HG02852 (cell line): ENCODE measurements around the gene LAMC2.
"Not testable (repeated sequence)": the region's sequence is repeated elsewhere in the genome, so short reads cannot be mapped to it uniquely, and the experiment has no call there.

Source experiments
- ATAC-seq: cut with Tn5 transposase; IDR thresholded peaks from one replicate; pipeline ENCODE4 v1.9.1; 2021; ENCODE audit warnings: mild to moderate bottlenecking, moderate library complexity; ENCODE audit not compliant: unreplicated experiment

Gene LAMC2

GRCh38 chr1:183255073-183255472, 69.0 kb downstream of the LAMC2 start:
- no peak for ATAC-seq

GRCh38 chr1:183259924-183260323, 73.9 kb downstream of the LAMC2 start:
- ATAC-seq: no peak

DNA sequence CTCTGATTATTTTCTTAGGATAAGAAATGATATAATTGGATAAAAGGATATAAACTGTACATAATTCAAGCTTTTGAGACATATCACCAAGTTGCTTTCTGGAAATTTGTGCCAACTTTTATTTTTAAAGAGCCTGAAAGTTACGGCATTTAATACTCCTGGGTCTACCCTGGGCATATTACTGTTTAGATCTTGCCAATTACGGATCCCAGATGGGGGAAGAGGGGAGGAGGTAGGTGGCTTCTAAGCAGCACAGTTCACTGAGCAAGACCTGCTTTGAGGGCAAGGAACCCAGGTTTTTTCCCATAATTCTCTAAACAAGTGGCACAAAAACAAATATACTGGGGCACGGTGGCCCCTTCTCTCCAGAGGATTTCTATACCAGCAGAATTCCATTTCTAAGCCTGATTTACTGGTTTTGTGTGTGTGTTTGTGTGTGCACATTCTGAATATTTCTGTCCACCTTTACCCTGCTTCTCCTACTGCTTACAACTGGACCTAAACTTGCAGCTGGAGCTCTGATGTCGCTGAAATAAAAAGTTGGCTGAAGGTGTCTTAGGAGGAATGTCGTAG, 76.7 kb downstream of the LAMC2 start:
- no peak for ATAC-seq

DNA sequence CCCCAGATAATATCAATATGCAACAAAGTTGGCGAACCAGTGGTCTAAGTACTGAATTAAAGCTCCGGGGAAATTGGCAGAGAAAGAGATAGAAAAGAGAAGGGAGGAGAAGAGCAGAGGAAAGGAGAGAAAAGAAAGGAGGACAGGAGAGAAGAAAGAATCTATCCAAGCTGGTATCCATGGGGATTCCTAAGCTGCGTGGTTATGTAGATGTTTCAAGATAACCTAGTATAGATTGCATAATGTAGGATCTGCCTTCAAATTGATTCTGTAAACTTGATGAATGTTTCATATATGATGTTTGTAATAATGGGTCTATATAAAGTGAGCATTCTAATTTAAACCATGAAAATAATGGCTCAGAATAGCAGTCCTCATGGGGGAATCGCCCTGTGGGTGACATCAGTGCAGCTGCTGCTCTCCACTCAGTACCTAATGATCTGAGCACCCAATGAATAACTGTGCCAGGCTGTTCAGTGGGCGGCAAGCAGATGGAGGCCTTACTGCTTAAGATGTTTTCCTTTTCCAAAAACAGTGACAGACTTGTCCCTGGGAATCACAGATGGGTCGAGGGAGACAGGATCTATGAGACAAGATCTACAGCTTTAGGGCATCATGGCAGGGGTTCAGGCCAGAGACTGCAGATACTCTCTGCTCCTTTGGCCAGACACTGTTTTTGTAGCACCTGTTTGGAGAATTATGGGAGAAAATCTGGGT, 78.0 kb downstream of the LAMC2 start:
- ATAC-seq: no peak

- no peak for ATAC-seq
Observed at GRCh38 chr1:183267646-183268431, 81.8 kb downstream of the LAMC2 start.

DNA sequence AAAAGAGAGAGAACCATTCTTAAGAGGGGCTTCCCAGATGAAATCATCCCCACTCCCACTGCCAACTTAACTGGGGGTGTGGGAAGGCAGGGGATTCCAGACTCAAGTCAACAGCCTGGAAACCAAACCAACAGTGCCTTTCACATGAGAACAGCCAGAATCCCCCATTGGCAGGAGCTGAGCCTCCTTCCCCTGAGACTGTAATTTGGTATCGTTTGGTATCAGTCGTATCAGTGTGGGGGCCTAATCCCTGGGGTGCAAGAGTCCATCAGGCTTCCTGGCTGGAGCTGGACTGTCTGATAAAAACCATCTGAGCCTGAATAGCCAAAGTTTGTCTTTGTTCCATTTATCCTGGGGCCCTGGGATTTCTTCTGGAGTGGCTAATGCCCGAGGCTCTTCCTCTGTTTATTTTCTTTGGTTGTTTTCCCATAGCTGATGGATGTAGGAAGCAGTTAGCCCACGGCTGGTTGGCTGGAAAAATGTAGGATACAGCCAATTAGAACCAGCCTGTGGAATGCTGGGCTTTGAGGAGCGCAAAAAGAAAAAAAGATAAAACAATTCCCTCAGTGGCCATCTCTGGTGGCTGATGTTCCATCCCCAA, 84.6 kb downstream of the LAMC2 start:
- no peak for ATAC-seq

DNA sequence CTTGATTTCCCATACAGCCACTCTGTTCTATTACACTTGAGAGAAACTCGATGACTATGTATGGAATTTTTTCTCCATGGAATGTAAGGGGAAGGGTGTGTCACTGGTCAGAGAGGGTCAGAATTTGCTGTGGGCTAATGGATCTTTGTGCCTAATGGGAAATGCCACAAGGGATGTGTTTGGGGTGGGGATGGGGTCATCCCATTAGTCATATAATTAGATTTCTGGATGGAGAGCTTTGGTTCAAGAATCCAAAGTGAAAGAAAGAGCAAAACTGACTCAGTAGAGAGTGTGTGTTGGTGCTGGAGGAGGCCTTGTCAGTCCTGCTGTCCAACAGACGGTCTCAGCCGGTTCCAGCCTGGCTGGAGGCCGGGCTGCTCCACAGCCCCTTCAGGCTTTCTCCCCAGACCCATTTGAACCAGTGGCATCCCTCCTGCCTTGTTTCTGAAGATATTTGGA, 86.4 kb downstream of the LAMC2 start:
- no peak for ATAC-seq

GRCh38 chr1:183273300-183273699, 87.2 kb downstream of the LAMC2 start:
- ATAC-seq: no peak

GRCh38 chr1:183273984-183274383, 87.9 kb downstream of the LAMC2 start:
- ATAC-seq: not testable (repeated sequence)

DNA sequence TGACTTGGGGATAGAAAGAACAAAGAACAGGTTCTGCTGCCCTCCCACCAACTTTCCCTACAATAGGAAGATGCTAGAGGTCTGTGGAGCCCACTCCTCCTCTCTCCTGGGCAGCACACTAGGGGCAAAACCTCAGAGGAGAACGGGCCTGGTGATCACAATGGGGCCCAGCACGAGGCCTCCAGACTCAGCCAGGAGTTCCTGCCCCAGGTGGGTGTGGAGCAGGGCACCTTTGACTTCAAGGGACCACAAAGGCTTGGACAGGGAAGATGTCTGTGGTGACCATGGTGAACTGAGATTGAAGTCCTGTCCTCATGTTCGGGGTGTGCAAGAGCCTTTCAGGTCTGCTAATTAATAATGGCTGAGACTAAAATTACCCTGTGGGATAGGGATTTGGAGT, 88.8 kb downstream of the LAMC2 start:
- ATAC-seq: no peak

DNA sequence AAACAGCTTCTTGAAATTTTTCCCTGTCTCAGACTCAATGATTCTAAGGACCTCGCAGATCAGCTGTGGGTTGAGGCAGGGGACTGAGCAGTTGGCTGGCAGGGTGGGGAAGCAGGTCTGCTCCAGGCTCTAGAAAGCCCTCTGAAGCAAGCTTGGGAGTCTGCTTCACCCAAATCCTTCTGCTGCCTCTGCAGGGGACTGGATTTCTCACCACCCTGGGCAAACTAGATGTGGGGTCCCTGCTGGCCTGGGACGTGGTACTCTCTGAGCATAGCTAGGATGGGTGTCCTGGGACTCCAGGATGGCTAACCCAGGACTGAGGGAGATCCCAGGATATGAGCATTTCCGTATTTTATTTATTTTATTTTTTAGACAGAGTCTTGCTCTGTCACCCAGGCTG, 89.3 kb downstream of the LAMC2 start:
- ATAC-seq: no peak

DNA sequence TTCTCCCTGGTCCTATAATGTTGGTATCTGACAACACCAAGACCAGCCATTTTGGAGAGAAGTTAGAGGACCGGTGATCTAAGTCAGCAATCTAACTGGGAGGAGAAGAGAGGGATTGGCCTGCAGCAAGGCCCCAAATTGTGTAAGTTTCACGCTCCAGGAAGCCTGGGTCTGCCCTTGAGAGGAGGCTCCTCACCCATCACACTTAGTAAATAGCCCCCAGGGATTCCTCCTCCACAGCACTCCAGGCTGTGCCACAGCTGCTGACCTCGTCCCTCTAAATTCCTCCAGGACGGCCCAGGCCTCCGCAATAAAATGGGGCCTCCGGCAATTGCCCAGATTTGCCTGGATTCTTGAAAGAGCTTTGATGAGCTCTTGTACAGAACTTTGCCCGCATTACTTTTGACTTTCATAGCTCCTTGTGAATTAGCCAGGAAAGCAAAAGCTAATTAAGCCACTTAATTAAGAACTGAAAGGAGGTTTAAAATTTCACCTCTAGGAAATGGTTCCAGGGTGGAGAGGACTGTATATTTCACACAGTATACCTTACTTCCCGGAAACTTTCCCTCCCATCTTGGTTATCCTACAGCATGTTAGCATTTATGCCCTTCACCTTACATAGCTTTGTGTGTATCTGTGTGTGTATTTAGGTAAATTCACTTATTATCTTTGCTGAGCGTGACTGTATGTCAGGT, 90.5 kb downstream of the LAMC2 start:
- no peak for ATAC-seq

DNA sequence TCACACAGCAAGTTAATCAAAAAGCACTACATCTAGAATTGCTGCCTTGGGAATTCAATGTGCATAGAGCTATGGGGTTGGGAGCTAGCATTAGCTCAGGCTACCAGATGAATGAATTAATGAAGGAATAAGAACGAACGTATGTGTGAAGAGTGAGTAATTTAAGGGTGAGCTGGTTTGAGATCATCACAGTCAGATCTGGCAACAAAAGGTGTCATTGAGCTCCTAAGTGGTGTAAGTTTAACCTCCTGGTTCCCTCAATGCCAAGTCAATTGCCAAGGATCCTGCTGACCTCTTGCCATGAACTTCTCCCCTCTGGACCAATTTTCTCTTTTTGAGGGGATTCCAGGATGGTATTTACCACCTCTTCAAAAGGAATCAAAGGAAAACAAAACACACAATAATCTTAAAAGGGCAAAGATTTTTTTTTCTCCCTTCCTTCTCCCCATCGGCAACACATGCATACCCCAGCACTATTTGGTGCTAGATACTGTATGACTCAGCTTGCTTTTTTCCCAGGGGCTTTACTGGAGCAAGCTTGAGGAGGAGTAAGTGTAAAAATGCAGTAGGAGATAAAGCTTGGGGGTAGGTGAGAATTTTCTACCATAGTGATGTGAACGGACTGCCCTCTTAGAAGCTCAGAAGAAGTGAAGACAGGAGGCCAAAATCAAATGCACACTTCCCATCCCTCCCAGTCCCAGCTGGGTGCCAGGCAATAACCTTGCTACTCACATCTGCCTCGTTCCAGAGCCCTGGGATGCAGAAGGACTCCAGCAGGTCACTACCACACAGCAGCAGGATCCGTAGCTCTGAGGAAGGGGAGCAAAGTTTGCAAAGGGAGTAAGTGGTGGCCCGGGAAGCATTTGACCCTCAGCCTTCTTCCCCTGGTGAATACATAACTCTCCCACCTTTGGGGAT, 92.0 kb downstream of the LAMC2 start:
- ATAC-seq: no peak

DNA sequence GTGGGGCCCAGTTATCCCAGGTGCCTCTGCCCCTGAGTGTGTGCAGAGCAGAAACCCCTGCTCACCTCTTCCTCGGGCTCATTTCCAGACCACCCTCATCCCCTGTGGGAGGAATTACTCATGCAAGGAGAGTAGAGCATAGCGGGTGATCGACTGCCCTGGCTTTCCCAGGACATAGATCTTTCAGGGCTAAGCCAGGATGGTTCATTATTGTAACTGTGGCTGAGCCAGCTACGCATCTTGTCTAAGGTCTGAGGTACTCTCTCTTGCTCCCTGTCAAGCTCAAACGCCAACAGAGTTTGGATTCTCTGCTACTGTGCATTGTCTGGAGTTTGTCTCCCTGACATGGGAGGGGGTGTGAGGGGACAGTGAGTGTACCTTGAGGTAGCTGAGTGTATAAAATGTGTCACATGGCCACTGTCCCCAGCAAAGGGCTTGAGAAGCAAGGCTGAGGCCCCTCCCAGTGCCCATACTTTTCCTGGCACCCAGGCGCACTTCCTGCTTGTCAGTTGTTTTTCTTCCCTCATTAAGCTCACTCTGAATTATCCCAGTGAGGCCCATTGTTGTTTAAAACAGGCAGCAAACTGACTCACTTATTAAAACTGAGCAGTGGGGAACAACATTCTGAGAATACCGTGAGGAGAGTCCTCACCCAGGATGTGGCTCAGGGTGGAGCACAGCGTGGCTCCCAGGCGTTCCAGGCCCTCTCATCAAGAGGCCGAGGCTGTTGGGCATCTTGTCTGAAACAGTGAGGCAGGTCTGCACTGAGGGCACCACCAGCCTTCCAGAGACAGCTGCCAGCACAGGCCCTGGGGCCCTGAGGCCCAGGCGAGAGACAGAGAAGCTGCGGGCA, 92.9 kb downstream of the LAMC2 start:
- ATAC-seq: no peak

DNA sequence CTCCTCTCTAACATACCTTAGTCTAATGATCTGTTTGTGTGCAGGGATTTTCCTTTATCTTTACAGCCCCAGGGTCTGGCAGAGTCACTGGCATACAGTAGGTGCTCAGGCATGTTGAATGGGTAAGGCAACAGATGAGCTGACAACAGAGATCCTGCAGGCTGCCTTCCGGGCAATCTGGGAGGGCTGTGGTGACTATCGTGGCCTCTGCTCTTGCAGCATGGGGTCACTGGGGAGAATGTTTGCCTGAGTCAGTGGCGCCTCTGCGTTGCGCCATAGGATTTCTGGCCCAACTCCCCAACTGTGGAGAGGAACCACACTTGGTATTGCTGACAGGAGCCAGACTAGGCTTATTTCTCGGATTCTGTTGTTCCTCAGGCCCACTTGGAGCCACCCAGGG, 93.8 kb downstream of the LAMC2 start:
- ATAC-seq: no peak

- no peak for ATAC-seq
Observed at GRCh38 chr1:183281039-183281438, 95.0 kb downstream of the LAMC2 start.

DNA sequence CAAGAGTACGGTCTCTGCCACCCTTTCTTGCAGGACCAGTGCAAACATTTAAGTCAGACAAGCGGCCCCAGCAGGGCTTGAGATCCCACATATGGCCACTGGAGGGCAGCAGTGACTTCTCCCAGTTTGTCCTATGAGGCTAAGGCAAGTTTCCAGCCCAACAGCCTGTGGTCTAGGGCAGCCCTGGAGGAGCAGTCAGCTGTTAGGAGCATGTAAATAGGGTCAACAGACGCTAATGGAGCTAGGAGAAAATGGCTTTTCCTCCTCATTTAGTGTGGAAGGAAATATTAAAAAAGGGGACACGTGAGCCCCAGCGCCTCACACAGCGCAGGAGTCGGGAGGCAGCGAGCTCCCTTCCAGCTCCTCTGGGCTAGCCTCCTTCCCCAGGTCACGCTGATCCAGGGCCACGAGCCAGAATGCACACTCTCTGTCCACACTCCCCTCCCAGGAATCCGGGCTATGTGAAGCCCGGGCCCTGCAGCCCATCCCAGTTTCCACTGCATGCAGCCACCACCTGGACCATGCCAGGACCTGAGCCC, 95.6 kb downstream of the LAMC2 start:
- peak; percentile 80 for ATAC-seq

- no peak for ATAC-seq
Observed at GRCh38 chr1:183282101-183282855, 96.2 kb downstream of the LAMC2 start.
